ENCODE measurements around the gene WDFY3. TPM values are rescaled to one million over a fixed set of nuclear protein-coding genes. Genes with fewer than 3 reads are reported as not detected.
A peak's percentile ranks its signal among the peaks of the same experiment; 100 is the strongest.

The WDFY3 gene
- total and polyA plus RNA-seq, 2 of the 13 experiments (the other 11 are each of a cell fraction or from before 2014, with no cell fraction given): 16.7 to 24.5 TPM

- TF ChIP-seq ZFP91 (CRISPR knock-in tag; IDR thresholded peaks at IDR 0.05; ENCODE audit: borderline replicate concordance): no peak; the same call in 1 of the 2 replicates
- no peak for TF ChIP-seq ZFP62 (CRISPR knock-in tag; IDR thresholded peaks at IDR 0.05)
- no peak for TF ChIP-seq ZNF260 (CRISPR knock-in tag; IDR thresholded peaks at IDR 0.05; ENCODE audit: borderline replicate concordance, low read depth)
- TF ChIP-seq ZNF274 (CRISPR knock-in tag; IDR thresholded peaks at IDR 0.05): no peak
- no peak for TF ChIP-seq MTF2 (CRISPR knock-in tag; IDR thresholded peaks at IDR 0.05; ENCODE audit: borderline replicate concordance)
- TF ChIP-seq, protein P1, sequence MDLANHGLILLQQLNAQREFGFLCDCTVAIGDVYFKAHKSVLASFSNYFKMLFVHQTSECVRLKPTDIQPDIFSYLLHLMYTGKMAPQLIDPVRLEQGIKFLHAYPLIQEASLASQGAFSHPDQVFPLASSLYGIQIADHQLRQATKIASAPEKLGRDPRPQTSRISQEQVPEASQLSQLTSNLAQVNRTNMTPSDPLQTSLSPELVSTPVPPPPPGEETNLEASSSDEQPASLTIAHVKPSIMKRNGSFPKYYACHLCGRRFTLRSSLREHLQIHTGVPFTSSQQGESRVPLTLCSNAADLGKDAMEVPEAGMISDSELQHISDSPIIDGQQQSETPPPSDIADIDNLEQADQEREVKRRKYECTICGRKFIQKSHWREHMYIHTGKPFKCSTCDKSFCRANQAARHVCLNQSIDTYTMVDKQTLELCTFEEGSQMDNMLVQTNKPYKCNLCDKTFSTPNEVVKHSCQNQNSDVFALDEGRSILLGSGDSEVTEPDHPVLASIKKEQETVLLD (CRISPR knock-in tag; IDR thresholded peaks at IDR 0.05; ENCODE audit: low read depth): no peak
- TF ChIP-seq, protein P2, sequence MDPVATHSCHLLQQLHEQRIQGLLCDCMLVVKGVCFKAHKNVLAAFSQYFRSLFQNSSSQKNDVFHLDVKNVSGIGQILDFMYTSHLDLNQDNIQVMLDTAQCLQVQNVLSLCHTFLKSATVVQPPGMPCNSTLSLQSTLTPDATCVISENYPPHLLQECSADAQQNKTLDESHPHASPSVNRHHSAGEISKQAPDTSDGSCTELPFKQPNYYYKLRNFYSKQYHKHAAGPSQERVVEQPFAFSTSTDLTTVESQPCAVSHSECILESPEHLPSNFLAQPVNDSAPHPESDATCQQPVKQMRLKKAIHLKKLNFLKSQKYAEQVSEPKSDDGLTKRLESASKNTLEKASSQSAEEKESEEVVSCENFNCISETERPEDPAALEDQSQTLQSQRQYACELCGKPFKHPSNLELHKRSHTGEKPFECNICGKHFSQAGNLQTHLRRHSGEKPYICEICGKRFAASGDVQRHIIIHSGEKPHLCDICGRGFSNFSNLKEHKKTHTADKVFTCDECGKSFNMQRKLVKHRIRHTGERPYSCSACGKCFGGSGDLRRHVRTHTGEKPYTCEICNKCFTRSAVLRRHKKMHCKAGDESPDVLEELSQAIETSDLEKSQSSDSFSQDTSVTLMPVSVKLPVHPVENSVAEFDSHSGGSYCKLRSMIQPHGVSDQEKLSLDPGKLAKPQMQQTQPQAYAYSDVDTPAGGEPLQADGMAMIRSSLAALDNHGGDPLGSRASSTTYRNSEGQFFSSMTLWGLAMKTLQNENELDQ (CRISPR knock-in tag; IDR thresholded peaks at IDR 0.05; ENCODE audit: borderline replicate concordance): no peak
- TF ChIP-seq, protein P3, sequence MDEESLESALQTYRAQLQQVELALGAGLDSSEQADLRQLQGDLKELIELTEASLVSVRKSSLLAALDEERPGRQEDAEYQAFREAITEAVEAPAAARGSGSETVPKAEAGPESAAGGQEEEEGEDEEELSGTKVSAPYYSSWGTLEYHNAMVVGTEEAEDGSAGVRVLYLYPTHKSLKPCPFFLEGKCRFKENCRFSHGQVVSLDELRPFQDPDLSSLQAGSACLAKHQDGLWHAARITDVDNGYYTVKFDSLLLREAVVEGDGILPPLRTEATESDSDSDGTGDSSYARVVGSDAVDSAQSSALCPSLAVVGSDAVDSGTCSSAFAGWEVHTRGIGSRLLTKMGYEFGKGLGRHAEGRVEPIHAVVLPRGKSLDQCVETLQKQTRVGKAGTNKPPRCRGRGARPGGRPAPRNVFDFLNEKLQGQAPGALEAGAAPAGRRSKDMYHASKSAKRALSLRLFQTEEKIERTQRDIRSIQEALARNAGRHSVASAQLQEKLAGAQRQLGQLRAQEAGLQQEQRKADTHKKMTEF (CRISPR knock-in tag; IDR thresholded peaks at IDR 0.05): no peak
- TF ChIP-seq, protein P4, sequence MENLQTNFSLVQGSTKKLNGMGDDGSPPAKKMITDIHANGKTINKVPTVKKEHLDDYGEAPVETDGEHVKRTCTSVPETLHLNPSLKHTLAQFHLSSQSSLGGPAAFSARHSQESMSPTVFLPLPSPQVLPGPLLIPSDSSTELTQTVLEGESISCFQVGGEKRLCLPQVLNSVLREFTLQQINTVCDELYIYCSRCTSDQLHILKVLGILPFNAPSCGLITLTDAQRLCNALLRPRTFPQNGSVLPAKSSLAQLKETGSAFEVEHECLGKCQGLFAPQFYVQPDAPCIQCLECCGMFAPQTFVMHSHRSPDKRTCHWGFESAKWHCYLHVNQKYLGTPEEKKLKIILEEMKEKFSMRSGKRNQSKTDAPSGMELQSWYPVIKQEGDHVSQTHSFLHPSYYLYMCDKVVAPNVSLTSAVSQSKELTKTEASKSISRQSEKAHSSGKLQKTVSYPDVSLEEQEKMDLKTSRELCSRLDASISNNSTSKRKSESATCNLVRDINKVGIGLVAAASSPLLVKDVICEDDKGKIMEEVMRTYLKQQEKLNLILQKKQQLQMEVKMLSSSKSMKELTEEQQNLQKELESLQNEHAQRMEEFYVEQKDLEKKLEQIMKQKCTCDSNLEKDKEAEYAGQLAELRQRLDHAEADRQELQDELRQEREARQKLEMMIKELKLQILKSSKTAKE (CRISPR knock-in tag; IDR thresholded peaks at IDR 0.05; ENCODE audit: borderline replicate concordance): no peak
- TF ChIP-seq GABPB1 (CRISPR knock-in tag; IDR thresholded peaks at IDR 0.05): peak; percentile 45; the same call in 1 of the 2 replicates
- TF ChIP-seq SNAI1 (CRISPR knock-in tag; IDR thresholded peaks at IDR 0.05; ENCODE audit: borderline replicate concordance): no peak
- TF ChIP-seq ZMYM3 (CRISPR knock-in tag; IDR thresholded peaks at IDR 0.05): no peak
- TF ChIP-seq ZNF720 (CRISPR knock-in tag; IDR thresholded peaks at IDR 0.05): no peak
- no peak for TF ChIP-seq ZNF558 (CRISPR knock-in tag; IDR thresholded peaks at IDR 0.05; ENCODE audit: borderline replicate concordance)
- TF ChIP-seq ZNF549 (CRISPR knock-in tag; IDR thresholded peaks at IDR 0.05): no peak
- no peak for TF ChIP-seq ATF1 (CRISPR knock-in tag; IDR thresholded peaks at IDR 0.05)
- TF ChIP-seq SMAD3 (CRISPR knock-in tag; IDR thresholded peaks at IDR 0.05): no peak
Observed at GRCh38 chr4:84966382-84967242, at the start of gene WDFY3 (continued).
